Hepatocyte (in vitro differentiated cells): ENCODE data around the gene AGXT. TPM values are rescaled to one million over a fixed set of nuclear protein-coding genes. Genes with fewer than 3 reads are reported as not detected.

ENCODE experiments used
- DNase-seq: peaks from one replicate; pipeline ENCODE4 v3.0.0-alpha.2; 2016; ENCODE audit warnings: low spot score
- H2AFZ ChIP-seq: fragments of 200-600 bp; sonication (generic); 2 replicates; pipeline ENCODE4 v1.6.0; 2016; ENCODE audit warnings: antibody characterized with exemption, mild to moderate bottlenecking
- H3K27ac ChIP-seq: fragments of 200-600 bp; sonication (generic); 2 replicates; pipeline ENCODE4 v1.5.1; 2016; ENCODE audit warnings: mild to moderate bottlenecking
- H3K27me3 ChIP-seq: fragments of 200-600 bp; sonication (generic); 2 replicates; pipeline ENCODE4 v1.6.1; 2016
- H3K36me3 ChIP-seq: fragments of 200-600 bp; sonication (generic); replicated peaks from 2 replicates; pipeline ENCODE4 v1.5.1; 2016; ENCODE audit warnings: low read depth; ENCODE audit not compliant: insufficient read depth
- H3K4me1 ChIP-seq: fragments of 200-600 bp; sonication (generic); 2 replicates; pipeline ENCODE4 v1.5.1; 2016; ENCODE audit warnings: mild to moderate bottlenecking, moderate library complexity; ENCODE audit not compliant: insufficient read depth
- H3K4me2 ChIP-seq: fragments of 200-600 bp; sonication (generic); 2 replicates; pipeline ENCODE4 v1.6.0; 2016
- H3K4me3 ChIP-seq: fragments of 200-600 bp; sonication (generic); 2 replicates; pipeline ENCODE4 v1.5.1; 2016; ENCODE audit warnings: mild to moderate bottlenecking
- H3K79me2 ChIP-seq: fragments of 200-600 bp; sonication (generic); 2 replicates; pipeline ENCODE4 v1.6.0; 2017; ENCODE audit warnings: mild to moderate bottlenecking
- H3K9me2 ChIP-seq: fragments of 200-600 bp; sonication (generic); replicated peaks from 2 replicates; pipeline ENCODE4 v1.6.0; 2017; ENCODE audit warnings: mild to moderate bottlenecking; ENCODE audit not compliant: insufficient read depth
- H3K9me3 ChIP-seq: fragments of 200-600 bp; sonication (generic); 2 replicates; pipeline ENCODE4 v1.5.1; 2016; ENCODE audit warnings: low read depth, mild to moderate bottlenecking
- H4K20me1 ChIP-seq: fragments of 200-600 bp; sonication (generic); 2 replicates; pipeline ENCODE4 v1.6.0; 2016; ENCODE audit warnings: mild to moderate bottlenecking; ENCODE audit not compliant: insufficient read depth, poor library complexity, severe bottlenecking
- CTCF ChIP-seq: fragments of 200-600 bp; sonication (generic); IDR thresholded peaks from 2 replicates; pipeline ENCODE4 v1.5.1; 2016; ENCODE audit warnings: antibody characterized with exemption, mild to moderate bottlenecking; ENCODE audit not compliant: poor library complexity
- EZH2 ChIP-seq: fragments of 200-600 bp; sonication (generic); IDR thresholded peaks from 2 replicates; pipeline ENCODE4 v1.6.1; 2016; ENCODE audit warnings: antibody characterized with exemption, mild to moderate bottlenecking, borderline replicate concordance
- EZH2phosphoT487 ChIP-seq: fragments of 200-600 bp; sonication (generic); IDR thresholded peaks from one replicate; pipeline ENCODE4 v1.6.1; 2018; ENCODE audit warnings: antibody characterized with exemption, mild to moderate bottlenecking, low read depth, moderate library complexity; ENCODE audit not compliant: unreplicated experiment, severe bottlenecking
- WGBS: methylation state at CpG from one replicate; pipeline ENCODE4 v1.1.6; 2016; ENCODE audit warnings: low lambda C conversion rate; ENCODE audit errors: missing lambda C conversion rate; 5-methylcytosine and 5-hydroxymethylcytosine counted together
- polyA plus RNA-seq: library from polyadenylated mRNA; unstranded; fragments of >200 nt; fragmentation: Nextera tagmentation; extraction: Ambion mirVana; gene quantifications from 2 replicates; pipeline ENCODE4 v1.2.1, GENCODE V29; 2016
- total RNA-seq: library from RNA; depleted of rRNA; stranded (reverse); fragments of >200 nt; gene quantifications from 2 replicates; pipeline ENCODE4 v1.2.3, GENCODE V29; 2014

AGXT gene
- total and polyA plus RNA-seq, 2 experiments from 2014 or later = 90.8 to 169 TPM

GRCh38 chr2:240874715-240875227 lies 6.1 kb downstream of the AGXT start:
- peak overlapping the region; percentile 46 for H3K4me2 ChIP-seq

GRCh38 chr2:240875228-240876034 lies 6.8 kb downstream of the AGXT start:
- no peak overlapping the region for H3K4me2 ChIP-seq
- TF ChIP-seq CTCF = no peak
- no peak for TF ChIP-seq EZH2phosphoT487
- TF ChIP-seq EZH2 = no peak
- H3K4me1 ChIP-seq = peaks cover 15% of the 10 kb centered on the region
- no peak overlapping the region for H3K4me3 ChIP-seq
- 96% methylated on average over 22 of the region's 22 CpGs for WGBS
- no peaks in the 10 kb centered on the region for H4K20me1 ChIP-seq
- H3K9me3 ChIP-seq = no peaks in the 10 kb centered on the region
- peak overlapping the region; percentile 90 for H3K27ac ChIP-seq
- H2AFZ ChIP-seq = no peak overlapping the region
- no peaks in the 10 kb centered on the region for H3K9me2 ChIP-seq
- no peaks in the 10 kb centered on the region for H3K79me2 ChIP-seq
- H3K27me3 ChIP-seq = no peaks in the 10 kb centered on the region
- no peak for DNase-seq
- H3K36me3 ChIP-seq = no peaks in the 10 kb centered on the region

More at GRCh38 chr2:240874715-240875227, 6.1 kb downstream of the AGXT start:
- H3K36me3 ChIP-seq = no peaks in the 10 kb centered on the region
- H3K27ac ChIP-seq = peak overlapping the region; percentile 90
- H3K79me2 ChIP-seq = no peaks in the 10 kb centered on the region
- TF ChIP-seq CTCF (no peak), EZH2 (no peak), EZH2phosphoT487 (no peak)
- WGBS = 86% methylated on average over 12 of the region's 12 CpGs
- no peaks in the 10 kb centered on the region for H4K20me1 ChIP-seq
- H3K4me1 ChIP-seq = peaks cover 15% of the 10 kb centered on the region
- H3K9me3 ChIP-seq = no peaks in the 10 kb centered on the region
- H3K27me3 ChIP-seq = no peaks in the 10 kb centered on the region
- DNase-seq = no peak
- no peak overlapping the region for H3K4me3 ChIP-seq
- no peaks in the 10 kb centered on the region for H3K9me2 ChIP-seq
- no peak overlapping the region for H2AFZ ChIP-seq

GRCh38 chr2:240876035-240876474 lies 7.4 kb downstream of the AGXT start:
- no peaks in the 10 kb centered on the region for H3K27me3 ChIP-seq
- H3K4me3 ChIP-seq = no peak overlapping the region
- H4K20me1 ChIP-seq = no peaks in the 10 kb centered on the region
- no peak overlapping the region for H3K27ac ChIP-seq
- no peak overlapping the region for H2AFZ ChIP-seq
- TF ChIP-seq CTCF = no peak
- no peak for DNase-seq
- 76% methylated on average over 7 of the region's 7 CpGs for WGBS
- peaks cover 15% of the 10 kb centered on the region for H3K4me1 ChIP-seq
- no peaks in the 10 kb centered on the region for H3K36me3 ChIP-seq
- no peaks in the 10 kb centered on the region for H3K9me3 ChIP-seq
- H3K4me2 ChIP-seq = no peak overlapping the region
- H3K79me2 ChIP-seq = no peaks in the 10 kb centered on the region
- no peaks in the 10 kb centered on the region for H3K9me2 ChIP-seq
